Measurements from ENCODE around the gene BNIP2. TPM values are rescaled to one million over a fixed set of nuclear protein-coding genes. Genes with fewer than 3 reads are reported as not detected.

BNIP2 gene
- total RNA-seq, 1 experiment from 2014 or later = 96.3 TPM

- Mint-ChIP-seq H3K36me3 (ENCODE audit: insufficient read depth, unreplicated experiment) (peaks cover 91% of the 10 kb centered on the region), H3K27me3 (ENCODE audit: unreplicated experiment) (no peaks in the 10 kb centered on the region), H3K9me3 (ENCODE audit: low read depth, unreplicated experiment) (no peaks in the 10 kb centered on the region), H3K4me1 (ENCODE audit: low read depth, unreplicated experiment) (peaks cover 7% of the 10 kb centered on the region), H3K27ac (ENCODE audit: unreplicated experiment) (no peak overlapping the region), H3K4me3 (ENCODE audit: low read depth, unreplicated experiment) (no peak overlapping the region)
- no peak for DNase-seq
- CTCF ChIA-PET = interaction anchor here (0.8 kb wide), 1 partner anchor 29 kb away, joined by 3 read pairs; no protein-coding TSS in a partner anchor
- intact Hi-C loops (cut with micrococcal nuclease; ENCODE audit: unreplicated experiment) = no loop called here
- no TSS peak for BruUV-seq (replicated peaks)
- TF ChIP-seq, protein P1, sequence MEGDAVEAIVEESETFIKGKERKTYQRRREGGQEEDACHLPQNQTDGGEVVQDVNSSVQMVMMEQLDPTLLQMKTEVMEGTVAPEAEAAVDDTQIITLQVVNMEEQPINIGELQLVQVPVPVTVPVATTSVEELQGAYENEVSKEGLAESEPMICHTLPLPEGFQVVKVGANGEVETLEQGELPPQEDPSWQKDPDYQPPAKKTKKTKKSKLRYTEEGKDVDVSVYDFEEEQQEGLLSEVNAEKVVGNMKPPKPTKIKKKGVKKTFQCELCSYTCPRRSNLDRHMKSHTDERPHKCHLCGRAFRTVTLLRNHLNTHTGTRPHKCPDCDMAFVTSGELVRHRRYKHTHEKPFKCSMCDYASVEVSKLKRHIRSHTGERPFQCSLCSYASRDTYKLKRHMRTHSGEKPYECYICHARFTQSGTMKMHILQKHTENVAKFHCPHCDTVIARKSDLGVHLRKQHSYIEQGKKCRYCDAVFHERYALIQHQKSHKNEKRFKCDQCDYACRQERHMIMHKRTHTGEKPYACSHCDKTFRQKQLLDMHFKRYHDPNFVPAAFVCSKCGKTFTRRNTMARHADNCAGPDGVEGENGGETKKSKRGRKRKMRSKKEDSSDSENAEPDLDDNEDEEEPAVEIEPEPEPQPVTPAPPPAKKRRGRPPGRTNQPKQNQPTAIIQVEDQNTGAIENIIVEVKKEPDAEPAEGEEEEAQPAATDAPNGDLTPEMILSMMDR (IDR thresholded peaks at IDR 0.05; ENCODE audit: unreplicated experiment) = no peak
Observed at GRCh38 chr15:59676565-59676964, 12.6 kb downstream of the BNIP2 start.

- Mint-ChIP-seq H3K27ac (ENCODE audit: unreplicated experiment) (no peak overlapping the region), H3K36me3 (ENCODE audit: insufficient read depth, unreplicated experiment) (peaks cover 90% of the 10 kb centered on the region), H3K4me1 (ENCODE audit: low read depth, unreplicated experiment) (peaks cover 7% of the 10 kb centered on the region), H3K4me3 (ENCODE audit: low read depth, unreplicated experiment) (no peak overlapping the region), H3K9me3 (ENCODE audit: low read depth, unreplicated experiment) (no peaks in the 10 kb centered on the region), H3K27me3 (ENCODE audit: unreplicated experiment) (no peaks in the 10 kb centered on the region)
- CTCF ChIA-PET = no interaction called here
- TF ChIP-seq, protein P1 (IDR thresholded peaks at IDR 0.05; ENCODE audit: unreplicated experiment) = no peak
- no TSS peak for BruUV-seq (replicated peaks)
- no peak for DNase-seq
- intact Hi-C loops (cut with micrococcal nuclease; ENCODE audit: unreplicated experiment) = no loop called here
Observed at GRCh38 chr15:59674361-59674877, 14.7 kb downstream of the BNIP2 start.

GRCh38 chr15:59668556-59668955, 20.6 kb downstream of the BNIP2 start:
- no peaks in the 10 kb centered on the region for H3K27me3 Mint-ChIP-seq (ENCODE audit: unreplicated experiment)
- TF ChIP-seq, protein P1 (IDR thresholded peaks at IDR 0.05; ENCODE audit: unreplicated experiment) = no peak
- H3K4me3 Mint-ChIP-seq (ENCODE audit: low read depth, unreplicated experiment) = no peak overlapping the region
- CTCF ChIA-PET = no interaction called here
- no peaks in the 10 kb centered on the region for H3K4me1 Mint-ChIP-seq (ENCODE audit: low read depth, unreplicated experiment)
- H3K9me3 Mint-ChIP-seq (ENCODE audit: low read depth, unreplicated experiment) = no peaks in the 10 kb centered on the region
- BruUV-seq (replicated peaks) = no TSS peak
- DNase-seq = no peak
- intact Hi-C loops (cut with micrococcal nuclease; ENCODE audit: unreplicated experiment) = no loop called here
- H3K27ac Mint-ChIP-seq (ENCODE audit: unreplicated experiment) = no peak overlapping the region
- H3K36me3 Mint-ChIP-seq (ENCODE audit: insufficient read depth, unreplicated experiment) = peaks cover 52% of the 10 kb centered on the region

GRCh38 chr15:59662260-59662659, 26.9 kb downstream of the BNIP2 start:
- Mint-ChIP-seq H3K9me3 (ENCODE audit: low read depth, unreplicated experiment) (no peaks in the 10 kb centered on the region), H3K4me3 (ENCODE audit: low read depth, unreplicated experiment) (no peak overlapping the region), H3K27ac (ENCODE audit: unreplicated experiment) (no peak overlapping the region), H3K36me3 (ENCODE audit: insufficient read depth, unreplicated experiment) (peaks cover 18% of the 10 kb centered on the region), H3K4me1 (ENCODE audit: low read depth, unreplicated experiment) (no peaks in the 10 kb centered on the region), H3K27me3 (ENCODE audit: unreplicated experiment) (no peaks in the 10 kb centered on the region)
- TF ChIP-seq, protein P1 (IDR thresholded peaks at IDR 0.05; ENCODE audit: unreplicated experiment) = no peak
- DNase-seq = no peak
- intact Hi-C loops (cut with micrococcal nuclease; ENCODE audit: unreplicated experiment) = no loop called here
- no TSS peak for BruUV-seq (replicated peaks)
- CTCF ChIA-PET = interaction anchor here (0.5 to 1.0 kb wide), 2 partner anchors 9 to 338 kb away, joined by 3 read pairs; no protein-coding TSS in a partner anchor
